Measurements from ENCODE around the gene ROGDI.

Gene ROGDI

DNA sequence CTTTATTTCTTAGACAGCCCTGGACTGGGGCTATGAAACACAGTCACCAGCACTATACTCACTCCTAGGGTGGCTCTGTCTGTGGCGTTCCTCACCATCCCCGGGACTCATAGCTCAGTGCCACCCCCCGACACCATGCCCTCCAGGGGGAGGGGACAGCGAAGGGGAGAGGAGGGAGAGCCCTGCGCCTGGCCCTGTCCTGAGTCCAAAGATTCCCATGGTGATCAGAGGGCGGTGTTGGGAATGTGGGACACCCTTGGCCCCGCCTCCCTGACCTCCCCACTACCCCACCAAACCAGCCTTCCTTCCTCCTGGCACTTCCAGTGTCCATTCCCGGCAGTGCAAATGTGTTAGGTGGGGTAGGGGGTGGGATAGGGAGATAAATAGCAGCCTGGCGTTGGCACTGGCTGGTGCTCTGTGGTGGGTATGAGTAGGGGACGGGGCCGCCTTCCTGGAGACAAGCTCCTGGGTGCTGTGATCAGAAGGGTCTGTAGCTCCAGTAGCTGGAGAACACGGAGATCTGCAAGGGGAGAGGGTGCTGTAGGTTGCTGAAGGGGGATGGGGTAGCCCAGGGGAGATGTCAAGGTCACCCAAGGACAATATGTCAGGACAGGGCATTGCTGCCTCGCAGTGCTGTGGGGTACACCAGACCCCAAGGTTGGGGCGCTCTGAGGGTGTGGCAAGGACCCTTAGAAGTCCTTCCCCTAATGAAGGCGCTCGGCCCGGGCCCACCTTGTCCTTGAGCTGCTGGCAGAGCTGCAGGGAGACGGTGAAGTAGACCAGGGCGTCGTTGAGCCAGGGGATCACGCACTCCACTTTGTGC, 5.2 kb downstream of the ROGDI start:
- TF ChIP-seq, protein P1, sequence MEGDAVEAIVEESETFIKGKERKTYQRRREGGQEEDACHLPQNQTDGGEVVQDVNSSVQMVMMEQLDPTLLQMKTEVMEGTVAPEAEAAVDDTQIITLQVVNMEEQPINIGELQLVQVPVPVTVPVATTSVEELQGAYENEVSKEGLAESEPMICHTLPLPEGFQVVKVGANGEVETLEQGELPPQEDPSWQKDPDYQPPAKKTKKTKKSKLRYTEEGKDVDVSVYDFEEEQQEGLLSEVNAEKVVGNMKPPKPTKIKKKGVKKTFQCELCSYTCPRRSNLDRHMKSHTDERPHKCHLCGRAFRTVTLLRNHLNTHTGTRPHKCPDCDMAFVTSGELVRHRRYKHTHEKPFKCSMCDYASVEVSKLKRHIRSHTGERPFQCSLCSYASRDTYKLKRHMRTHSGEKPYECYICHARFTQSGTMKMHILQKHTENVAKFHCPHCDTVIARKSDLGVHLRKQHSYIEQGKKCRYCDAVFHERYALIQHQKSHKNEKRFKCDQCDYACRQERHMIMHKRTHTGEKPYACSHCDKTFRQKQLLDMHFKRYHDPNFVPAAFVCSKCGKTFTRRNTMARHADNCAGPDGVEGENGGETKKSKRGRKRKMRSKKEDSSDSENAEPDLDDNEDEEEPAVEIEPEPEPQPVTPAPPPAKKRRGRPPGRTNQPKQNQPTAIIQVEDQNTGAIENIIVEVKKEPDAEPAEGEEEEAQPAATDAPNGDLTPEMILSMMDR (IDR thresholded peaks at IDR 0.05; ENCODE audit: extremely low read depth, missing control alignments): no peak
- DNase-seq (ENCODE audit: low spot score): no peak

DNA sequence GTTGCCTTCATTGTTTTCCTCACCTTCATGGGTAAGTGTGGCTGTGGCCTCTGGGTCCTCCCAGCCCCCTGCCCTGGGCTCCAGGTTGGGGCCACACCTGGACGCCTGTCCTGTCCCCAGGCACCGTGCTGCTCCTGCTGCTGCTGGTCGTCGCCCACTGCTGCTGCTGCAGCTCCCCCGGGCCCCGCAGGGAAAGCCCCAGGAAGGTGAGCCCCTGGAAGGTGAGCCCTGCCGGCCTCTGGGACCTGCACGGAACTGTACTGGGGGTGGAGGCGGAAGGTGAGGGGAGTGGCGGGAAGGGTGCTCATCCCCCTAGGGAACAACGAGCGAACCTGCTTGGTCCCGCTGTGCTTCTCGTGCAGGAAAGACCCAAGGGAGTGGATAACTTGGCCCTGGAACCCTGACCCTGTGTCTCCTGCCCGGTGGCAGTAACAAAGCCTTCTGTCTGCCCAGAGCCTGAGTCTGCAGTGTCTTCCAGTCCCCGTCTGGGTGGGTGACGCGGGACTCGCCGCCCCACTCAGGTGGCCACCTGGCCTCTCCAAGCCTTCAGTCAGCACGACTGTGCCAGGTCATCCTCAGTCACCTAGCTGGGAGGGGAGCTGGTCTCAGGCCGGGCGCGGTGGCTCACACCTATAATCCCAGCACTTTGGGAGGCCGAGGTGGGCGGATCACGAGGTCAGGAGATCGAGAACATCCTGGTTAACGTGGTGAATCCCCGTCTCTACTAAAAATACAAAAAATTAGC, 6.4 kb downstream of the ROGDI start:
- no peak for DNase-seq (ENCODE audit: low spot score)
- TF ChIP-seq, protein P1 (IDR thresholded peaks at IDR 0.05; ENCODE audit: extremely low read depth, missing control alignments): no peak

DNA sequence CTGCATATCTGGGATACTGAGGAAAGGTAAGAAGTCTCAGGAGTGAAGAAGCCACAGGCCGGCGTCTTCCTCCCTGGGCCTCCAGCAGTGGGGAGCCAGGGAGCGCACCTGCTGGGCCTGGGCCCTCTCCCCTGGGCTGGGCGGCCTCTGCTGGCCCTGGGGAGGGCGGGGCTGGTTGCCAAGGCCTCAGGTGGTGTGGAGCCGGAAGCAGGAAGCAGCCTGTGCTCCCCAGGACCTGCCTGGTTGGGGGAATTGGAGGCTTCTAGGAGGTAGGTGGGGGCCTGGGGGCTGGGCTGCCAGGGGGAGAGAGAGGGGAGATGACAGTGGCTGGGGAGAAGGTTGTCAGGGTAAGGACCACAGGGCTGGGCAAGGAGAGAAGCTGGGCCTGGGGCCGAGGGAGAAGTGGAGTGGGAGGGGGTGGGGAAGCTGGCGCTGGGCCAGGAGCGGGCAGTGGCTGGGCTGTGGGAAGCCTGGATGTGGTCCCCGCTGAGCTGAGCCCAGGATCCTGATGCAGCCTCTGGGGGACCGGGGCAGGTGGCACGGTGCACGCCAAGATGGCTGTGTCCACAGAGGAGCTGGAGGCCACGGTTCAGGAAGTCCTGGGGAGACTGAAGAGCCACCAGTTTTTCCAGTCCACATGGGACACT, 7.1 kb downstream of the ROGDI start, which contains the start of gene SMIM22:
Gene SMIM22 (plus strand): TSS at position 189 of the 647 bp plus-strand sequence. CDS start 366 bp downstream, at position 555.
- no peak for DNase-seq (ENCODE audit: low spot score)
- TF ChIP-seq, protein P1 (IDR thresholded peaks at IDR 0.05; ENCODE audit: extremely low read depth, missing control alignments): no peak

DNA sequence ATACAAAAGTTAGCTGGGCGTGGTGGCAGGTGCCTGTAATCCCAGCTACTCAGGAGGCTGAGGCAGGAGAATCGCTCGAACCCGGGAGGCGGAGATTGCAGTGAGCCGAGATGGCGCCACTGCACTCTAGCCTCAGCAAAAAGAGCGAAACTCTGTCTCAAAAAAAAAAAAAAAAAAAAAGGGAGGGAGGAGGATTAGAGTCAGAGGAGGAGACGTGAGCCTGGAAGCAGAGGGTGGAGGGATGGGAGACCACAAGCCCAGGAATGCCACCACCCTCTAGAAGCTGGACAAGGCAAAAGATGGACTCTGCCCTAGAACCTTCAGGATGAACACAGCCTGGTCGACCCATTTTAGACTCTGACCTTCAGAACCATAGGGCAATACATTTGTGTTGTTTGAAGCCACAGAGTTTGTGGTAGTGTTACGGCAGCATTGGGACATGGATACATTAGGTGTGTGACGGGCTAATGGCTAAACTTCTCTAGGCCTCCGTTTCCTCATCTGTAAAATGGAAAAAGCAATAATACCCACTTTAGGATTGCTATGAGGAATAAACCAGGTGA, 9.4 kb downstream of the ROGDI start:
- DNase-seq (ENCODE audit: low spot score): no peak

DNA sequence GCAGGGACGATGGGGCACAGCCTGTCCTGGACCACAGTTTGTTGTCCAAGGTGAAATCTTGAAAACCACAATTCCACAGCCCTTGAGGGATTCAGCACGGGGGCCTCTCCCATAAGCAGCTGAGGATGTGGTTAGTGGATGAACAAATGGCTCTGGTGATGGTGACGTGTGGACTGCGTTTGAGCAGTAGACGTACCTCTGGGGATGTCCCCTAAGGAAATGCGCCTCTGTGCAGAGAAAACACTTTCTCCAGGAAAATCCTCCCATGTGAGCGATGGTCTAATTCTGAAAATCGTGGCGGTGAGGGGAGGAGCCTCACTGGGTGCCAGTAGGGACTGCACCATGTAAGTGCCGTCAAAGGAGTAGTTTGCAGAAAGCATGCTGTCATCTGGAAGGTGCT, 11.6 kb downstream of the ROGDI start:
- no peak for DNase-seq (ENCODE audit: low spot score)

More for the DNA sequence above, 9.4 kb downstream of the ROGDI start:
- TF ChIP-seq, protein P1 (IDR thresholded peaks at IDR 0.05; ENCODE audit: extremely low read depth, missing control alignments): no peak

DNA sequence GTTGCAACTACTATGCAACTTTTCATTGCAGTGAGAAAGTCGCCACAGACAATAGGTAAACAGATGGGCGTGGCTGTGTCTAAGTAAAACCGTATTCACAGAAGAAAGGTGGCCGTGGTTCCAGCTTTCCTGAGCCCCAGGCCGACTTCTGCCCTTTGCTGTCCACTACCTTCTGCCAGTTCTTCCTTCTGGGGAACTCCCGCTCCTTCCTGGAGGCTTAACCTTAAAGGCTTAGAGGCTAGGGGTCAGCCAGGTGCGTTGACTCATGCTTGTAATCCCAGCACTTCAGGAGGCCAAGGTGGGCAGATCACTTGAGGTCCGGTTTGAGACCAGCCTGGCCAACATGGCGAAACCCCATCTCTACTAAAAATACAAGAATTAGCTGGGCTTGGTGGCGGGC, 12.2 kb downstream of the ROGDI start:
- TF ChIP-seq, protein P1 (IDR thresholded peaks at IDR 0.05; ENCODE audit: extremely low read depth, missing control alignments): no peak
- no peak for DNase-seq (ENCODE audit: low spot score)

More for the DNA sequence above, 11.6 kb downstream of the ROGDI start:
- TF ChIP-seq, protein P1 (IDR thresholded peaks at IDR 0.05; ENCODE audit: extremely low read depth, missing control alignments): no peak
